ENCODE data around the gene DNAJC18. TPM values are rescaled to one million over a fixed set of nuclear protein-coding genes. Genes with fewer than 3 reads are reported as not detected.

Gene DNAJC18
- total RNA-seq, 4 donors from 2014 or later, result 7.6 to 27.7 (median 14.5) TPM

DNA sequence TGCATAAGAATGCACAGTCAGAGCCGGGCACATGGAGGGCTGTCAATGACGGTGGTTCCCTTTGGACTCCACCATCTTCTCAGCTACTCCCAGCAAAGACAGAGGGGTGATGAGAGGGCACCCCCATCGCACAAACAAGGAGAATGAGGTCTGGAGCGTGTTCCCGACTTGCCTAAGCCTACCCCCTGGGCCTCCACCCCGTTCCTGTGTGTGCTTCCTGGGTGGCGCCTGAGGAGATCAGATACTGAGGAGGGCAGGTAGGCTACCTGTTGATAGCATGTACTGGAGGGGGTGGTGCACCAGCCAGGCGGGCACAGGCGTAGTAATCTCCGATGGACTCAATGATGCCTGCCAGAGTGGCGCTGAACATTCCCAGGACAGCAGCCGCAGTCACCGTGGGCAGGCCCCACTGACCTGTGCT is 60.4 kb downstream of the DNAJC18 start:
- Histone ChIP-seq H3K36me3 (peaks cover 0 to 20% of the 10 kb centered on the region in 2 donors), H3K4me3 (no peak overlapping the region), H3K9me3 (no peaks in the 10 kb centered on the region), H3K27ac (no peak overlapping the region), H3K27me3 (no peaks in the 10 kb centered on the region), H3K4me1 (peaks cover 0 to 25% (median 0%) of the 10 kb centered on the region in 3 donors)
- no peak for ATAC-seq
- whole genome bisulfite sequencing, 2 donors (ENCODE audit: low coverage in 1 of 2), result 72% methylated on average over 5 of the region's 13 CpGs; no CpG with 5 or more reads in 1 of the 2 donors
- TF ChIP-seq POLR2AphosphoS5 (IDR thresholded peaks at IDR 0.05), result no peak
- TF ChIP-seq POLR2A (IDR thresholded peaks at IDR 0.05), result no peak
- TF ChIP-seq, protein P1, sequence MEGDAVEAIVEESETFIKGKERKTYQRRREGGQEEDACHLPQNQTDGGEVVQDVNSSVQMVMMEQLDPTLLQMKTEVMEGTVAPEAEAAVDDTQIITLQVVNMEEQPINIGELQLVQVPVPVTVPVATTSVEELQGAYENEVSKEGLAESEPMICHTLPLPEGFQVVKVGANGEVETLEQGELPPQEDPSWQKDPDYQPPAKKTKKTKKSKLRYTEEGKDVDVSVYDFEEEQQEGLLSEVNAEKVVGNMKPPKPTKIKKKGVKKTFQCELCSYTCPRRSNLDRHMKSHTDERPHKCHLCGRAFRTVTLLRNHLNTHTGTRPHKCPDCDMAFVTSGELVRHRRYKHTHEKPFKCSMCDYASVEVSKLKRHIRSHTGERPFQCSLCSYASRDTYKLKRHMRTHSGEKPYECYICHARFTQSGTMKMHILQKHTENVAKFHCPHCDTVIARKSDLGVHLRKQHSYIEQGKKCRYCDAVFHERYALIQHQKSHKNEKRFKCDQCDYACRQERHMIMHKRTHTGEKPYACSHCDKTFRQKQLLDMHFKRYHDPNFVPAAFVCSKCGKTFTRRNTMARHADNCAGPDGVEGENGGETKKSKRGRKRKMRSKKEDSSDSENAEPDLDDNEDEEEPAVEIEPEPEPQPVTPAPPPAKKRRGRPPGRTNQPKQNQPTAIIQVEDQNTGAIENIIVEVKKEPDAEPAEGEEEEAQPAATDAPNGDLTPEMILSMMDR (IDR thresholded peaks at IDR 0.05), result no peak
- no peak for TF ChIP-seq EP300 (IDR thresholded peaks at IDR 0.05)

DNA sequence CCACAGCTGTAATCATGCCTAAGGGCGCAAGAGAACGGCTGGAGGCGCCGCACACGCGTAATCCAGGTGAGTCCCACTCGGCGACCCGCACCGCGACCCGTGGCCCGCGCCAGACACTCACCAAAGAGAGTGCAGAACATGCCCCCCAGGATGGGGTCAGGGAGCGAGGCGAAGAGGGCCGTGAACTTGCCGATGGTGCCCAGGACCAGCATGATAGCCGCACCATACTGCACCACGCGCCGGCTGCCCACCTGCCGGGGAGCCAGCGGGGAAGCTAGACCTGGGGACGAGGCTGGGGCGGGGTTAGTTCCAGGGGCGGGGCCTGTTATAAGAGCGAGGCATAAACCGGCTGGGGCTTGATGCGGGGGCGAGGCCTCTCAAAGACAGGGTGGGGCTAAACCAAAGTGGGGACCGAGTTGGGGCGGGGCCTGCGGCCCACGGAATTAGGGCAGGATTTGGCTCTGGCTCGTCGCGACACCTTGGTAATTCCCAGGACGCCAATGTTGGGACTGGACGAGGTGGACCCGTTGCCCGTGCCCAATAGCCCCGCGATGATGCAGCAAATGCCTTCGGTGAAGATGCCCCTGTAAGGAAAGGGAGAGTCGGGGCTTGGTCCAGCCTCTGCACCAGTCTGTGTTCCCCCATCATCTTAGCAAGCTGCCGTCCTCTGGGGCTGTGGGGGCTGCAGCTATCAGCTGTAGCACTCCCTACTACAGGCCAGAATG is 61.1 kb downstream of the DNAJC18 start:
- peaks cover 0 to 28% (median 0%) of the 10 kb centered on the region in 3 donors for H3K4me1 ChIP-seq
- H3K9me3 ChIP-seq, result no peaks in the 10 kb centered on the region
- H3K4me3 ChIP-seq, result no peak overlapping the region
- 58% methylated on average over 5 of the region's 47 CpGs; no CpG with 5 or more reads in 1 of the 2 donors for WGBS, 2 donors (ENCODE audit: low coverage in 1 of 2)
- H3K36me3 ChIP-seq, result peaks cover 0 to 27% of the 10 kb centered on the region in 2 donors
- ATAC-seq, result no peak
- no peak overlapping the region for H3K27ac ChIP-seq
- TF ChIP-seq POLR2A (IDR thresholded peaks at IDR 0.05) (no peak), EP300 (IDR thresholded peaks at IDR 0.05) (no peak), POLR2AphosphoS5 (IDR thresholded peaks at IDR 0.05) (no peak)
- TF ChIP-seq, protein P1 (IDR thresholded peaks at IDR 0.05), result no peak
- no peaks in the 10 kb centered on the region for H3K27me3 ChIP-seq

DNA sequence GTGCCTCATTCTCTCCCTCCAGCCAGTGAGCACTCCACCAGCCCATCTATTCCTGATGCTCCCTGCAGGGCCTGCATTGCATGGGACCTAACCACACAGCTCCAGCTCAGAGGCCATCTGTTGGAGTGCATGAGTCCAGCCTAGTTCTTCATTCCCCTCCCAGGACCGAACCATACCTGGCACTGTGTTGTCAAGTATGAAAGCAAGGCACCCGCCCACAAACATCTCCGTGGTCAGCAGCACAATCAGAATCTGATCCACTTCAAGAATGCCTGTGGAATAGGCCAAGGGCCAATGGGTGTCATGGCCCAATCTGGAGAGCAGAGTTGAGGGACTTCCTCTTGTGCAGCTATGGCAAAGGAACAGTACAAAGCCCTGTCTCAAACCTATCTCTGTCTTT is 62.1 kb downstream of the DNAJC18 start:
- no peaks in the 10 kb centered on the region for H3K27me3 ChIP-seq
- ATAC-seq, result no peak
- H3K36me3 ChIP-seq, result peaks cover 0 to 36% of the 10 kb centered on the region in 2 donors
- peaks cover 0 to 31% (median 0%) of the 10 kb centered on the region in 3 donors for H3K4me1 ChIP-seq
- H3K4me3 ChIP-seq, result no peak overlapping the region
- no peaks in the 10 kb centered on the region for H3K9me3 ChIP-seq
- no peak overlapping the region for H3K27ac ChIP-seq
- WGBS, 2 donors (ENCODE audit: low coverage in 1 of 2), result 94 to 100% methylated on average over 1 to 3 of the region's 3 CpGs
- no peak for TF ChIP-seq EP300 (IDR thresholded peaks at IDR 0.05)
- no peak for TF ChIP-seq POLR2A (IDR thresholded peaks at IDR 0.05)

DNA sequence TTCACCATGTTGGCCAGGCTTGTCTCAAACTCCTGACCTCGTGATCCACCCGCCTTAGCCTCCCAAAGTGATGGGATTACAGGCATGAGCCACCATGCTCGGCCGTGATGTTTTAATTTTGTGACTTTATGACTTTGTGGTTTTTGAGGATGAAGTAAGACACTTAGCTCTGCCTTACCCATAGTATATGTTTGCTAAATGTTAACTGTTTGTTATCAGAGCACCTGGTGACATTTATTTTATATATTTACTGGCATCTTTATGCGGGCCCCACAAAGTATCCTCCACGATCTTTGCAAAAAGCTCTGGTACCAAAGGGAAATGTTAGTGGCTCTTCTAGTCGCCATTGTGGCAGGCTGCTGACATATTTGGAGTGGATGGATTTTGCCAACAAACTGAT is 63.0 kb downstream of the DNAJC18 start:
- Histone ChIP-seq H3K27me3 (no peaks in the 10 kb centered on the region), H3K4me3 (no peak overlapping the region), H3K27ac (no peak overlapping the region), H3K9me3 (no peaks in the 10 kb centered on the region), H3K4me1 (peaks cover 0 to 31% (median 0%) of the 10 kb centered on the region in 3 donors), H3K36me3 (peaks cover 0 to 44% of the 10 kb centered on the region in 2 donors)
- no peak for ATAC-seq
- 92 to 93% methylated on average over 6 of the region's 7 CpGs for WGBS, 2 donors (ENCODE audit: low coverage in 1 of 2)
- TF ChIP-seq, protein P1 (IDR thresholded peaks at IDR 0.05), result no peak
- TF ChIP-seq EP300 (IDR thresholded peaks at IDR 0.05) (no peak), POLR2A (IDR thresholded peaks at IDR 0.05) (no peak)

DNA sequence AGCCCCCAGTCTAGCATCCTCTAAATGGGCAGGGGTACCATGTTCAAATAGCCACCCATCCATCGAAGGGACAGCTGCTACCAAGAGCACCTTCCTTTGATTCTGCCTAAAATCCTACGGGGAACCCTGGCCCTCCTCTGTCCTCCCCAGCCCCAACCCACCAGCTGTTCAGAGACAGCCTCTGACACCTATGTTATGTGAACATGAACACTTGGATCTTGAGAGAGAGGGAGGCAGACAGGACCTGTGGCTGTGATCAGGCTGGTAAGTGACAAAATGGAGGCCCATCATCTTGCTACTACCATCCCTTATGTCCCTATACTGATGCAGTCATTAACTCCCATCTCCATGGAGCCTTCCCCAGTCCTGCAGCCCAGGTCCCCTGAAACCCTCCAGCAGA is 64.4 kb downstream of the DNAJC18 start:
- Histone ChIP-seq H3K4me1 (peaks cover 0 to 31% (median 0%) of the 10 kb centered on the region in 3 donors), H3K27me3 (no peaks in the 10 kb centered on the region), H3K27ac (peak overlapping the region in 2 of 4 donors; percentile 66 to 81), H3K36me3 (peaks cover 0 to 59% of the 10 kb centered on the region in 2 donors), H3K9me3 (no peaks in the 10 kb centered on the region), H3K4me3 (no peak overlapping the region)
- WGBS, 2 donors (ENCODE audit: low coverage in 1 of 2), result 61% methylated on average over 2 of the region's 2 CpGs; no CpG with 5 or more reads in 1 of the 2 donors
- no peak for ATAC-seq
- TF ChIP-seq POLR2AphosphoS5 (IDR thresholded peaks at IDR 0.05), result no peak
- TF ChIP-seq EP300 (IDR thresholded peaks at IDR 0.05), result no peak
- TF ChIP-seq, protein P1 (IDR thresholded peaks at IDR 0.05), result no peak
- TF ChIP-seq POLR2A (IDR thresholded peaks at IDR 0.05), result no peak

Measured in gastroesophageal sphincter (tissue), 4 donors.